ENCODE results near the gene CRB3. TPM values are rescaled to one million over a fixed set of nuclear protein-coding genes. Genes with fewer than 3 reads are reported as not detected.

The CRB3 gene
- total and polyA plus RNA-seq, 8 donors: 7.6 to 203 (median 49.0) TPM

DNA sequence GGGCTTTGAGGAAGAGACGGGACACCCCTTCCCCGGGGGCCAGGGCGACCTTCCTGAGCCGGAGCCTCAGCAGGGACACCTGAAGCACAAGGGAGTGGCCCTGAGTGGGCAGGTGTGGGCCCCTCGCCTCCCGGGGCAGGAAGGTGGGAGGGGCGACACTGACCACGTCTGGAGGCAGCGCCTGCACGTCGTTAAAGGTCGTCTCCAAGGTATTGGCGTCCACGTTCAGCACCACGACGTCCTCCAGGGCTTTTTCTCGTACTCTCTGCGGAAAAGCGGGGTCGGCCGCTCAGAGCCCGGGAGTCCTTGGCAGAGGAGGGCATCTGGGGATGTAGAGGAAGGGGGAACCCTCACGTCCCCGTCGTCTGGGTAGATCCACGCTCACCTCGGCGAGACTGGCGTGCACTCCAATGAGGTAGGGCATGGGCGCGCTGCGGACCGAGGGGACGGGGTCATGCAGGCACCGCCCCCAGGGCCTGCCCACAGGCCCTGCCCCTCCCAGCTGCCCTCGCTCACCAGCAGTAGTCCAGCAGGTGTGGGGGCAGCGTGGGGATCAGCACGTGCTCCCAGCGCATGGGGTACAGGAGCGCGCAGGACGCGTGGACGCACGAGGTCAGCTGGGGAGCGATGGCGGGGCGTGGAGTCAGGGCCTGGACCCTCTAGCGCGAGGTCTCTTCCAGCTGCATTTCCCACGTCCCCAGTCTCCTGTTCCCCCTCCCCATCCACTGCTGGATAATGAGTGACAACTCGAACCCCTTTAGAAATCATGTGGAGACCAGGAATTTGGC, 11.4 kb downstream of the CRB3 start:
- Histone ChIP-seq H3K36me3 (peaks cover 0 to 18% (median 0%) of the 10 kb centered on the region in 4 donors), H3K9me3 (no peaks in the 10 kb centered on the region), H3K27me3 (peaks cover 0 to 53% (median 19%) of the 10 kb centered on the region in 3 donors), H3K4me1 (peaks cover 9 to 26% (median 19%) of the 10 kb centered on the region in 4 donors), H3K4me3 (peak overlapping the region in 3 of 4 donors; percentile 7 to 41 (median 16)), H3K27ac (no peak overlapping the region)
- peak in 1 of 2 donors; percentile 63 for DNase-seq
- intact Hi-C loops (cut with DNase I; ENCODE audit: low total_unique reads): no loop called here
- TF ChIP-seq EP300 (IDR thresholded peaks at IDR 0.05) (no peak), CTCF (IDR thresholded peaks at IDR 0.05) (no peak), POLR2A (IDR thresholded peaks at IDR 0.05) (no peak), POLR2AphosphoS5 (IDR thresholded peaks at IDR 0.05) (no peak)
- WGBS, 5 donors: 4 to 33% (median 20%) methylated on average over 20 to 52 of the region's 52 CpGs

- TF ChIP-seq CTCF (IDR thresholded peaks at IDR 0.05): no peak
- TF ChIP-seq EP300 (IDR thresholded peaks at IDR 0.05): no peak
- TF ChIP-seq POLR2A (IDR thresholded peaks at IDR 0.05): no peak
- no peak for TF ChIP-seq POLR2AphosphoS5 (IDR thresholded peaks at IDR 0.05)
- peak; percentile 87 to 90 for DNase-seq
- peaks cover 9 to 26% (median 19%) of the 10 kb centered on the region in 4 donors for H3K4me1 ChIP-seq
- peak overlapping the region; percentile 16 to 41 (median 29) for H3K4me3 ChIP-seq
- intact Hi-C loops (cut with DNase I; ENCODE audit: low total_unique reads): no loop called here
- peaks cover 0 to 55% (median 19%) of the 10 kb centered on the region in 3 donors for H3K27me3 ChIP-seq
- peaks cover 0 to 11% (median 0%) of the 10 kb centered on the region in 4 donors for H3K36me3 ChIP-seq
- H3K9me3 ChIP-seq: no peaks in the 10 kb centered on the region
- no peak overlapping the region for H3K27ac ChIP-seq
- 10 to 27% (median 21%) methylated on average over 22 to 33 of the region's 33 CpGs for WGBS, 5 donors
Observed at GRCh38 chr19:6476155-6476895, 12.3 kb downstream of the CRB3 start.

DNA sequence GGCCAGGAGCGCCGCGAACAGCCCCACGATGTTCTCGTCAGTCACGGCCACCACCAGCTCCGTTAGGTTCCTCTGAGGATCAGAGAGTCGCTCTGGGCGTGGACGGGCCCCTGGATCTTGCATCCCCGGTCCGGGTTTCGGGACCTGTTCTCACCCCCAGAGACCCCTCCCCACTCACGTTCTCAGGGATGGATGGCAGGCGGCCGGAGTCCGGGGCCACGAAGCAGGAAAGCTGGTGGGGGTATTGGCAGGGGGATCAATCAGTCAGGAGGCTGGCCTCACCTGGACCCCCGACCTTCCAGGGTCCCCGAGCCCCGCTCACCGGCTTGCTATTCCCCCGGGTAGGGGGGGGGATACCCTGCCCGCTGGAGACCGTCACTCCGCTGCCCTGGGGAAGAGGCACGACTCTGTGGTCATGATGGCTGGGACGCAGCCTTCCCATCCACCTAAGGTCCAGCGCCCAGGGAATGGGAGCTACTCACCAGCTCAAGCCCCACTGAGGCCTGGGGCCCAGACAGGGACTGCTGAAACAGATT, 12.9 kb downstream of the CRB3 start:
- WGBS, 5 donors: 9 to 31% (median 22%) methylated on average over 7 to 29 of the region's 29 CpGs; no CpG with 5 or more reads in 1 of the 5 donors
- DNase-seq: no peak
- H3K27ac ChIP-seq: no peak overlapping the region
- peaks cover 0 to 61% (median 19%) of the 10 kb centered on the region in 3 donors for H3K27me3 ChIP-seq
- intact Hi-C loops (cut with DNase I; ENCODE audit: low total_unique reads): no loop called here
- peak overlapping the region; percentile 16 to 41 (median 29) for H3K4me3 ChIP-seq
- peaks cover 0 to 11% (median 0%) of the 10 kb centered on the region in 4 donors for H3K36me3 ChIP-seq
- no peak for TF ChIP-seq EP300 (IDR thresholded peaks at IDR 0.05)
- TF ChIP-seq POLR2AphosphoS5 (IDR thresholded peaks at IDR 0.05): no peak
- TF ChIP-seq POLR2A (IDR thresholded peaks at IDR 0.05): no peak
- no peak for TF ChIP-seq CTCF (IDR thresholded peaks at IDR 0.05)
- H3K9me3 ChIP-seq: no peaks in the 10 kb centered on the region
- peaks cover 9 to 26% (median 19%) of the 10 kb centered on the region in 4 donors for H3K4me1 ChIP-seq

GRCh38 chr19:6478815-6479214, 14.7 kb downstream of the CRB3 start:
- Histone ChIP-seq H3K27me3 (peaks cover 0 to 68% (median 19%) of the 10 kb centered on the region in 3 donors), H3K4me1 (peaks cover 9 to 21% (median 19%) of the 10 kb centered on the region in 4 donors), H3K36me3 (peaks cover 0 to 11% (median 0%) of the 10 kb centered on the region in 4 donors), H3K4me3 (no peak overlapping the region), H3K27ac (no peak overlapping the region), H3K9me3 (no peaks in the 10 kb centered on the region)
- WGBS, 5 donors: 84 to 92% (median 90%) methylated on average over 10 to 13 of the region's 13 CpGs
- intact Hi-C loops (cut with DNase I; ENCODE audit: low total_unique reads): no loop called here
- DNase-seq: no peak
- TF ChIP-seq CTCF (IDR thresholded peaks at IDR 0.05): no peak
- TF ChIP-seq POLR2A (IDR thresholded peaks at IDR 0.05): no peak
- no peak for TF ChIP-seq EP300 (IDR thresholded peaks at IDR 0.05)
- no peak for TF ChIP-seq POLR2AphosphoS5 (IDR thresholded peaks at IDR 0.05)

All from stomach (tissue), 9 donors.